HEK293 (cell line): ENCODE measurements around the gene MPZL2.

Experiments used
- HOXD13 ChIP-seq: sonication (generic); formaldehyde crosslinking; IDR thresholded peaks from 2 replicates; pipeline ENCODE4 v1.8.0; 2022; ENCODE audit warnings: missing genetic modification reagents, borderline replicate concordance
- REST ChIP-seq: fragments of 450-650 bp; formaldehyde crosslinking; IDR thresholded peaks from 2 replicates; pipeline ENCODE4 v1.5.1; 2016; ENCODE audit warnings: missing biosample characterization, missing genetic modification characterization
- TCF7L2 ChIP-seq: IDR thresholded peaks from 2 replicates; pipeline ENCODE4 v1.6.1; 2011; ENCODE audit warnings: low read depth, mild to moderate bottlenecking, inconsistent platforms, low read length, moderate library complexity, borderline replicate concordance
- ZNF121 ChIP-seq: fragments of 450-650 bp; formaldehyde crosslinking; IDR thresholded peaks from 2 replicates; pipeline ENCODE4 v1.5.1; 2016; ENCODE audit warnings: missing biosample characterization, missing genetic modification characterization
- ZNF175 ChIP-seq: fragments of 450-650 bp; formaldehyde crosslinking; IDR thresholded peaks from 2 replicates; pipeline ENCODE4 v1.5.1; 2016; ENCODE audit warnings: missing biosample characterization, missing genetic modification characterization
- ZNF24 ChIP-seq: fragments of 450-650 bp; formaldehyde crosslinking; IDR thresholded peaks from 2 replicates; pipeline ENCODE4 v1.5.1; 2016; ENCODE audit warnings: missing biosample characterization, missing genetic modification characterization
- ZNF280C ChIP-seq: fragments of 450-650 bp; formaldehyde crosslinking; IDR thresholded peaks from 2 replicates; pipeline ENCODE4 v1.5.1; 2016; ENCODE audit warnings: missing biosample characterization, missing genetic modification characterization
- ZNF37A ChIP-seq: fragments of 450-650 bp; IDR thresholded peaks from 2 replicates; pipeline ENCODE4 v1.5.1; 2018; ENCODE audit warnings: missing biosample characterization, missing genetic modification characterization
- ZNF580 ChIP-seq: fragments of 450-650 bp; formaldehyde crosslinking; IDR thresholded peaks from 2 replicates; pipeline ENCODE4 v1.5.1; 2016; ENCODE audit warnings: missing biosample characterization, missing genetic modification characterization
- ZNF747 ChIP-seq: fragments of 450-650 bp; formaldehyde crosslinking; IDR thresholded peaks from 2 replicates; pipeline ENCODE4 v1.5.1; 2016; ENCODE audit warnings: missing biosample characterization, missing genetic modification characterization
- ZNF777 ChIP-seq: fragments of 450-650 bp; formaldehyde crosslinking; IDR thresholded peaks from 2 replicates; pipeline ENCODE4 v1.5.1; 2017; ENCODE audit warnings: missing biosample characterization, missing genetic modification characterization, borderline replicate concordance
- TF ChIP-seq, protein P1 (sequence below): fragments of 450-650 bp; formaldehyde crosslinking; IDR thresholded peaks from 2 replicates; pipeline ENCODE4 v1.5.1; 2016; ENCODE audit warnings: missing biosample characterization, missing genetic modification characterization
- TF ChIP-seq, protein P2 (sequence below): fragments of 450-650 bp; formaldehyde crosslinking; IDR thresholded peaks from 2 replicates; pipeline ENCODE4 v1.5.1; 2017; ENCODE audit warnings: missing biosample characterization, missing genetic modification characterization

- no peak for TF ChIP-seq REST (tag by site-specific recombination)
- TF ChIP-seq, protein P1, sequence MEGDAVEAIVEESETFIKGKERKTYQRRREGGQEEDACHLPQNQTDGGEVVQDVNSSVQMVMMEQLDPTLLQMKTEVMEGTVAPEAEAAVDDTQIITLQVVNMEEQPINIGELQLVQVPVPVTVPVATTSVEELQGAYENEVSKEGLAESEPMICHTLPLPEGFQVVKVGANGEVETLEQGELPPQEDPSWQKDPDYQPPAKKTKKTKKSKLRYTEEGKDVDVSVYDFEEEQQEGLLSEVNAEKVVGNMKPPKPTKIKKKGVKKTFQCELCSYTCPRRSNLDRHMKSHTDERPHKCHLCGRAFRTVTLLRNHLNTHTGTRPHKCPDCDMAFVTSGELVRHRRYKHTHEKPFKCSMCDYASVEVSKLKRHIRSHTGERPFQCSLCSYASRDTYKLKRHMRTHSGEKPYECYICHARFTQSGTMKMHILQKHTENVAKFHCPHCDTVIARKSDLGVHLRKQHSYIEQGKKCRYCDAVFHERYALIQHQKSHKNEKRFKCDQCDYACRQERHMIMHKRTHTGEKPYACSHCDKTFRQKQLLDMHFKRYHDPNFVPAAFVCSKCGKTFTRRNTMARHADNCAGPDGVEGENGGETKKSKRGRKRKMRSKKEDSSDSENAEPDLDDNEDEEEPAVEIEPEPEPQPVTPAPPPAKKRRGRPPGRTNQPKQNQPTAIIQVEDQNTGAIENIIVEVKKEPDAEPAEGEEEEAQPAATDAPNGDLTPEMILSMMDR (tag by site-specific recombination), result no peak
- TF ChIP-seq ZNF121 (tag by site-specific recombination), result no peak
- TF ChIP-seq ZNF175 (tag by site-specific recombination), result no peak
- no peak for TF ChIP-seq TCF7L2
- TF ChIP-seq ZNF580 (tag by site-specific recombination), result no peak
- TF ChIP-seq ZNF777 (tag by site-specific recombination), result no peak
- TF ChIP-seq ZNF280C (tag by site-specific recombination), result no peak
- no peak for TF ChIP-seq ZNF747 (tag by site-specific recombination)
- TF ChIP-seq, protein P2, sequence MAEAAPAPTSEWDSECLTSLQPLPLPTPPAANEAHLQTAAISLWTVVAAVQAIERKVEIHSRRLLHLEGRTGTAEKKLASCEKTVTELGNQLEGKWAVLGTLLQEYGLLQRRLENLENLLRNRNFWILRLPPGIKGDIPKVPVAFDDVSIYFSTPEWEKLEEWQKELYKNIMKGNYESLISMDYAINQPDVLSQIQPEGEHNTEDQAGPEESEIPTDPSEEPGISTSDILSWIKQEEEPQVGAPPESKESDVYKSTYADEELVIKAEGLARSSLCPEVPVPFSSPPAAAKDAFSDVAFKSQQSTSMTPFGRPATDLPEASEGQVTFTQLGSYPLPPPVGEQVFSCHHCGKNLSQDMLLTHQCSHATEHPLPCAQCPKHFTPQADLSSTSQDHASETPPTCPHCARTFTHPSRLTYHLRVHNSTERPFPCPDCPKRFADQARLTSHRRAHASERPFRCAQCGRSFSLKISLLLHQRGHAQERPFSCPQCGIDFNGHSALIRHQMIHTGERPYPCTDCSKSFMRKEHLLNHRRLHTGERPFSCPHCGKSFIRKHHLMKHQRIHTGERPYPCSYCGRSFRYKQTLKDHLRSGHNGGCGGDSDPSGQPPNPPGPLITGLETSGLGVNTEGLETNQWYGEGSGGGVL (tag by site-specific recombination), result no peak
- no peak for TF ChIP-seq ZNF24 (tag by site-specific recombination)
- no peak for TF ChIP-seq HOXD13 (CRISPR knock-in tag)
- no peak for TF ChIP-seq ZNF37A (tag by site-specific recombination)
Observed at GRCh38 chr11:118238929-118239328, 25.2 kb downstream of the MPZL2 start.
